ENCODE results near the gene STXBP4. TPM values are rescaled to one million over a fixed set of nuclear protein-coding genes. Genes with fewer than 3 reads are reported as not detected.

Gene STXBP4
- total and polyA plus RNA-seq, 4 donors, result 5.1 to 22.8 (median 13.7) TPM

GRCh38 chr17:54967621-54968261, 824 bp upstream of the STXBP4 start:
- no peaks in the 10 kb centered on the region for H3K36me3 ChIP-seq (ENCODE audit: control insufficient read depth, insufficient read depth, low read length)
- 0% methylated on average over 10 of the region's 21 CpGs for WGBS (ENCODE audit: insufficient coverage)
- H3K27ac ChIP-seq (ENCODE audit: low read depth, low read length), result peak overlapping the region; percentile 93
- no peaks in the 10 kb centered on the region for H3K9me3 ChIP-seq (ENCODE audit: control insufficient read depth, insufficient read depth, low read length)
- no peaks in the 10 kb centered on the region for H3K27me3 ChIP-seq (ENCODE audit: control insufficient read depth, insufficient read depth, low read length)
- peak in 1 of 6 donors; percentile 29 for DNase-seq (ENCODE audit: low read depth in 4 of 6, low spot score in 6 of 6)
- H3K4me1 ChIP-seq (ENCODE audit: control insufficient read depth, insufficient read depth, low read length), result no peaks in the 10 kb centered on the region
- peak overlapping the region; percentile 90 for H3K4me3 ChIP-seq (ENCODE audit: low read depth, low read length)

- peak overlapping the region; percentile 90 for H3K4me3 ChIP-seq (ENCODE audit: low read depth, low read length)
- H3K36me3 ChIP-seq (ENCODE audit: control insufficient read depth, insufficient read depth, low read length), result no peaks in the 10 kb centered on the region
- no peaks in the 10 kb centered on the region for H3K9me3 ChIP-seq (ENCODE audit: control insufficient read depth, insufficient read depth, low read length)
- peak in 1 of 6 donors; percentile 19 for DNase-seq (ENCODE audit: low read depth in 4 of 6, low spot score in 6 of 6)
- WGBS (ENCODE audit: insufficient coverage), result 0% methylated on average over 13 of the region's 13 CpGs
- no peaks in the 10 kb centered on the region for H3K4me1 ChIP-seq (ENCODE audit: control insufficient read depth, insufficient read depth, low read length)
- H3K27me3 ChIP-seq (ENCODE audit: control insufficient read depth, insufficient read depth, low read length), result no peaks in the 10 kb centered on the region
- H3K27ac ChIP-seq (ENCODE audit: low read depth, low read length), result peak overlapping the region; percentile 93
Observed at GRCh38 chr17:54968988-54969332, 395 bp downstream of the STXBP4 start.

- Histone ChIP-seq H3K27ac (ENCODE audit: low read depth, low read length) (peak overlapping the region; percentile 93), H3K4me1 (ENCODE audit: control insufficient read depth, insufficient read depth, low read length) (no peaks in the 10 kb centered on the region), H3K36me3 (ENCODE audit: control insufficient read depth, insufficient read depth, low read length) (no peaks in the 10 kb centered on the region), H3K4me3 (ENCODE audit: low read depth, low read length) (peak overlapping the region; percentile 90), H3K9me3 (ENCODE audit: control insufficient read depth, insufficient read depth, low read length) (no peaks in the 10 kb centered on the region), H3K27me3 (ENCODE audit: control insufficient read depth, insufficient read depth, low read length) (no peaks in the 10 kb centered on the region)
- no peak for DNase-seq (ENCODE audit: low read depth in 4 of 6, low spot score in 6 of 6)
- WGBS (ENCODE audit: insufficient coverage), result 0% methylated on average over 1 of the region's 7 CpGs
Observed at GRCh38 chr17:54969658-54970572, 1.4 kb downstream of the STXBP4 start.

GRCh38 chr17:54971147-54971546, 2.6 kb downstream of the STXBP4 start:
- H3K4me3 ChIP-seq (ENCODE audit: low read depth, low read length), result no peak overlapping the region
- no peak overlapping the region for H3K27ac ChIP-seq (ENCODE audit: low read depth, low read length)
- H3K27me3 ChIP-seq (ENCODE audit: control insufficient read depth, insufficient read depth, low read length), result no peaks in the 10 kb centered on the region
- DNase-seq (ENCODE audit: low read depth in 4 of 6, low spot score in 6 of 6), result no peak
- no peaks in the 10 kb centered on the region for H3K9me3 ChIP-seq (ENCODE audit: control insufficient read depth, insufficient read depth, low read length)
- no peaks in the 10 kb centered on the region for H3K4me1 ChIP-seq (ENCODE audit: control insufficient read depth, insufficient read depth, low read length)
- no peaks in the 10 kb centered on the region for H3K36me3 ChIP-seq (ENCODE audit: control insufficient read depth, insufficient read depth, low read length)

GRCh38 chr17:54971901-54972300, 3.3 kb downstream of the STXBP4 start:
- no peaks in the 10 kb centered on the region for H3K9me3 ChIP-seq (ENCODE audit: control insufficient read depth, insufficient read depth, low read length)
- no peaks in the 10 kb centered on the region for H3K27me3 ChIP-seq (ENCODE audit: control insufficient read depth, insufficient read depth, low read length)
- H3K4me1 ChIP-seq (ENCODE audit: control insufficient read depth, insufficient read depth, low read length), result no peaks in the 10 kb centered on the region
- WGBS (ENCODE audit: insufficient coverage), result 100% methylated on average over 1 of the region's 3 CpGs
- H3K4me3 ChIP-seq (ENCODE audit: low read depth, low read length), result no peak overlapping the region
- no peak overlapping the region for H3K27ac ChIP-seq (ENCODE audit: low read depth, low read length)
- H3K36me3 ChIP-seq (ENCODE audit: control insufficient read depth, insufficient read depth, low read length), result no peaks in the 10 kb centered on the region
- DNase-seq (ENCODE audit: low read depth in 4 of 6, low spot score in 6 of 6), result no peak

- no peak for DNase-seq (ENCODE audit: low read depth in 4 of 6, low spot score in 6 of 6)
- H3K4me1 ChIP-seq (ENCODE audit: control insufficient read depth, insufficient read depth, low read length), result no peaks in the 10 kb centered on the region
- no peaks in the 10 kb centered on the region for H3K9me3 ChIP-seq (ENCODE audit: control insufficient read depth, insufficient read depth, low read length)
- no peaks in the 10 kb centered on the region for H3K27me3 ChIP-seq (ENCODE audit: control insufficient read depth, insufficient read depth, low read length)
- no CpG with 5 or more reads among the region's 3 CpGs for WGBS (ENCODE audit: insufficient coverage)
- H3K36me3 ChIP-seq (ENCODE audit: control insufficient read depth, insufficient read depth, low read length), result no peaks in the 10 kb centered on the region
- no peak overlapping the region for H3K27ac ChIP-seq (ENCODE audit: low read depth, low read length)
- no peak overlapping the region for H3K4me3 ChIP-seq (ENCODE audit: low read depth, low read length)
Observed at GRCh38 chr17:54972406-54973138, 4.0 kb downstream of the STXBP4 start.

GRCh38 chr17:54974759-54975158, 6.2 kb downstream of the STXBP4 start:
- 100% methylated on average over 2 of the region's 3 CpGs for WGBS (ENCODE audit: insufficient coverage)
- DNase-seq (ENCODE audit: low read depth in 4 of 6, low spot score in 6 of 6), result no peak
- no peaks in the 10 kb centered on the region for H3K27me3 ChIP-seq (ENCODE audit: control insufficient read depth, insufficient read depth, low read length)
- H3K4me1 ChIP-seq (ENCODE audit: control insufficient read depth, insufficient read depth, low read length), result no peaks in the 10 kb centered on the region
- H3K27ac ChIP-seq (ENCODE audit: low read depth, low read length), result no peak overlapping the region
- H3K9me3 ChIP-seq (ENCODE audit: control insufficient read depth, insufficient read depth, low read length), result no peaks in the 10 kb centered on the region
- no peaks in the 10 kb centered on the region for H3K36me3 ChIP-seq (ENCODE audit: control insufficient read depth, insufficient read depth, low read length)
- no peak overlapping the region for H3K4me3 ChIP-seq (ENCODE audit: low read depth, low read length)

GRCh38 chr17:54976316-54976715, 7.8 kb downstream of the STXBP4 start:
- no peak overlapping the region for H3K27ac ChIP-seq (ENCODE audit: low read depth, low read length)
- DNase-seq (ENCODE audit: low read depth in 4 of 6, low spot score in 6 of 6), result no peak
- H3K9me3 ChIP-seq (ENCODE audit: control insufficient read depth, insufficient read depth, low read length), result no peaks in the 10 kb centered on the region
- H3K4me3 ChIP-seq (ENCODE audit: low read depth, low read length), result no peak overlapping the region
- no peaks in the 10 kb centered on the region for H3K4me1 ChIP-seq (ENCODE audit: control insufficient read depth, insufficient read depth, low read length)
- H3K27me3 ChIP-seq (ENCODE audit: control insufficient read depth, insufficient read depth, low read length), result no peaks in the 10 kb centered on the region
- no peaks in the 10 kb centered on the region for H3K36me3 ChIP-seq (ENCODE audit: control insufficient read depth, insufficient read depth, low read length)
- WGBS (ENCODE audit: insufficient coverage), result 83% methylated on average over 1 of the region's 3 CpGs

GRCh38 chr17:54977744-54978143, 9.2 kb downstream of the STXBP4 start:
- DNase-seq (ENCODE audit: low read depth in 4 of 6, low spot score in 6 of 6), result no peak
- WGBS (ENCODE audit: insufficient coverage), result no CpG with 5 or more reads among the region's 2 CpGs
- no peak overlapping the region for H3K4me3 ChIP-seq (ENCODE audit: low read depth, low read length)

More at GRCh38 chr17:54977744-54978143, 9.2 kb downstream of the STXBP4 start:
- Histone ChIP-seq H3K4me1 (ENCODE audit: control insufficient read depth, insufficient read depth, low read length) (no peaks in the 10 kb centered on the region), H3K36me3 (ENCODE audit: control insufficient read depth, insufficient read depth, low read length) (no peaks in the 10 kb centered on the region), H3K9me3 (ENCODE audit: control insufficient read depth, insufficient read depth, low read length) (no peaks in the 10 kb centered on the region), H3K27me3 (ENCODE audit: control insufficient read depth, insufficient read depth, low read length) (no peaks in the 10 kb centered on the region), H3K27ac (ENCODE audit: low read depth, low read length) (no peak overlapping the region)
